K562 (cell line): ENCODE results near the gene UHRF1. TPM values are rescaled to one million over a fixed set of nuclear protein-coding genes. Genes with fewer than 3 reads are reported as not detected.

Source experiments
- CHD4 ChIP-seq: fragments of 200-600 bp; sonication (generic); IDR thresholded peaks from 3 replicates; pipeline ENCODE4 v1.6.1; 2012; ENCODE audit warnings: low read depth, mild to moderate bottlenecking, mixed read lengths, low read length, inconsistent platforms; ENCODE audit not compliant: insufficient read depth, insufficient replicate concordance, poor library complexity, severe bottlenecking
- ETS2 ChIP-seq: IDR thresholded peaks from 2 replicates; pipeline ENCODE4 v1.6.1; 2016; ENCODE audit warnings: borderline replicate concordance, missing genetic modification characterization, mild to moderate bottlenecking, moderate library complexity, missing compliant biosample characterization; ENCODE audit not compliant: poor library complexity, severe bottlenecking
- FOXJ2 ChIP-seq: fragments of 200-800 bp; sonication (Bioruptor generic); IDR thresholded peaks from 2 replicates; pipeline ENCODE4 v1.6.1; 2016; ENCODE audit warnings: missing genetic modification characterization, missing compliant biosample characterization
- JUND ChIP-seq, 2 experiments: IDR thresholded peaks; 2 replicates in 1 of 2; 3 replicates in 1 of 2; pipeline ENCODE4 v1.6.1; 2011; ENCODE audit warnings: borderline replicate concordance in 2 of 2, low read depth in 2 of 2, low read length in 2 of 2, improper control_type of control experiment in 1 of 2, missing biosample characterization in 1 of 2, missing genetic modification characterization in 1 of 2, missing genetic modification reagents in 1 of 2
- KAT8 ChIP-seq: fragments of 450-650 bp; IDR thresholded peaks from 2 replicates; pipeline ENCODE4 v1.6.1; 2016; ENCODE audit warnings: low read depth, mild to moderate bottlenecking
- KDM1A ChIP-seq, 2 experiments: fragments of 450-650 bp; IDR thresholded peaks; 2 replicates each; pipeline ENCODE4 v1.6.1; 2016; ENCODE audit warnings: mild to moderate bottlenecking in 2 of 2
- KLF6 ChIP-seq: fragments of 250-450 bp; sonication (Bioruptor Pico); IDR thresholded peaks from 2 replicates; pipeline ENCODE4 v1.4.0; 2020; ENCODE audit warnings: mild to moderate bottlenecking, moderate library complexity, borderline replicate concordance
- LEF1 ChIP-seq: fragments of 450-650 bp; IDR thresholded peaks from 2 replicates; pipeline ENCODE4 v1.6.1; 2016; ENCODE audit warnings: mild to moderate bottlenecking
- MAZ ChIP-seq, 2 experiments: fragments of 450-650 bp in 1 of 2; sonication (generic) in 1 of 2; formaldehyde crosslinking; IDR thresholded peaks in 1 of 2; conservative IDR thresholded peaks in 1 of 2; 2 replicates each; pipeline versions ENCODE4 v1.4.0 to v1.5.0; 2020; ENCODE audit warnings: mild to moderate bottlenecking in 1 of 2, missing genetic modification reagents in 1 of 2
- MTA3 ChIP-seq: fragments of 450-650 bp; formaldehyde crosslinking; IDR thresholded peaks from 2 replicates; pipeline ENCODE4 v1.6.1; 2017; ENCODE audit warnings: mild to moderate bottlenecking, borderline replicate concordance
- MYNN ChIP-seq, 2 experiments: sonication (generic); formaldehyde crosslinking in 1 of 2; IDR thresholded peaks; 2 replicates each; pipeline versions ENCODE4 v1.5.0 to v1.6.1; 2016 to 2020; ENCODE audit warnings: antibody characterized with exemption in 1 of 2, missing genetic modification reagents in 1 of 2
- NFYB ChIP-seq: IDR thresholded peaks from 2 replicates; pipeline ENCODE4 v1.6.1; 2011; ENCODE audit warnings: mild to moderate bottlenecking, moderate library complexity; ENCODE audit not compliant: insufficient read length; ENCODE audit errors: extremely low read depth
- PHF21A ChIP-seq: fragments of 450-650 bp; IDR thresholded peaks from 2 replicates; pipeline ENCODE4 v1.6.1; 2017; ENCODE audit warnings: low read depth, borderline replicate concordance
- POLR2B ChIP-seq: fragments of 450-650 bp; IDR thresholded peaks from 2 replicates; pipeline ENCODE4 v1.6.1; 2018; ENCODE audit warnings: low read depth; ENCODE audit not compliant: partially characterized antibody
- RB1 ChIP-seq: fragments of 450-650 bp; IDR thresholded peaks from 2 replicates; pipeline ENCODE4 v1.6.1; 2017; ENCODE audit warnings: low read depth, mild to moderate bottlenecking
- RFX7 ChIP-seq: fragments of 250-450 bp; sonication (Bioruptor Pico); IDR thresholded peaks from 2 replicates; pipeline ENCODE4 v1.5.1; 2021; ENCODE audit warnings: mild to moderate bottlenecking
- SP2 ChIP-seq: IDR thresholded peaks from 2 replicates; pipeline ENCODE4 v1.6.1; 2011; ENCODE audit warnings: mild to moderate bottlenecking, low read depth, low read length, moderate library complexity; ENCODE audit not compliant: poor library complexity, severe bottlenecking; ENCODE audit errors: extremely low read depth
- SREBF2 ChIP-seq: sonication (generic); formaldehyde crosslinking; IDR thresholded peaks from 2 replicates; pipeline ENCODE4 v1.4.0; 2020; ENCODE audit warnings: mild to moderate bottlenecking, missing genetic modification reagents
- TCF3 ChIP-seq: sonication (generic); formaldehyde crosslinking; IDR thresholded peaks from 2 replicates; pipeline ENCODE4 v1.4.0; 2020; ENCODE audit warnings: mild to moderate bottlenecking, missing genetic modification reagents
- ZNF174 ChIP-seq: fragments of 250-450 bp; sonication (Bioruptor Pico); IDR thresholded peaks from 2 replicates; pipeline ENCODE4 v1.4.0; 2020; ENCODE audit warnings: mild to moderate bottlenecking
- ZNF3 ChIP-seq: fragments of 250-450 bp; sonication (Bioruptor Pico); IDR thresholded peaks from 2 replicates; pipeline ENCODE4 v1.5.0; 2021; ENCODE audit warnings: mild to moderate bottlenecking, moderate library complexity
- ZNF507 ChIP-seq: conservative IDR thresholded peaks from 2 replicates; pipeline ENCODE4 v1.6.1; 2017; ENCODE audit warnings: missing genetic modification characterization, missing compliant biosample characterization
- polyA plus RNA-seq, 8 experiments: library from polyadenylated mRNA; depleted of rRNA in 4 of 8; stranded (reverse) in 5 of 8; unstranded in 3 of 8; fragments of >200 nt; fragmentation: Nextera tagmentation in 2 of 8; fragmentation: Illumina TruSeq in 1 of 8; extraction: Ambion mirVana in 2 of 8; extraction: Trizol in 1 of 8; gene quantifications; 2 replicates each; pipeline versions ENCODE4 v1.2.1 to v1.2.3, GENCODE V29; 2011 to 2014; ENCODE audit warnings: inconsistent platforms in 1 of 8, missing spikeins in 1 of 8
- total RNA-seq, 7 experiments: library from RNA; depleted of rRNA in 6 of 7; stranded (reverse); fragments of >200 nt in 6 of 7; fragmentation: Illumina TruSeq in 2 of 7; extraction: Trizol in 2 of 7; gene quantifications; 2 replicates each; pipeline versions ENCODE4 v1.2.1 to v1.2.3, GENCODE V29; 2011 to 2021; ENCODE audit warnings: low replicate concordance in 1 of 7
- TF ChIP-seq, protein P1 (sequence below), 2 experiments: fragments of 450-650 bp in 1 of 2; sonication (generic) in 1 of 2; formaldehyde crosslinking; conservative IDR thresholded peaks; 2 replicates each; pipeline versions ENCODE4 v1.4.0 to v1.8.1; 2020 to 2022; ENCODE audit warnings: mild to moderate bottlenecking in 1 of 2, missing genetic modification reagents in 1 of 2
- TF ChIP-seq, protein P2 (sequence below): fragments of 200-800 bp; sonication (Bioruptor generic); IDR thresholded peaks from 2 replicates; pipeline ENCODE4 v1.6.1; 2017; ENCODE audit warnings: missing genetic modification characterization, missing compliant biosample characterization
- TF ChIP-seq, protein P3 (sequence below): fragments of 450-650 bp; IDR thresholded peaks from 2 replicates; pipeline ENCODE4 v1.6.1; 2016

The UHRF1 gene
- total and polyA plus RNA-seq, 9 of the 15 experiments (the other 6 are each of a cell fraction or from before 2014, with no cell fraction given): 6.0 to 101 (median 30.9) TPM

- TF ChIP-seq ETS2 (tag) (no peak), NFYB (no peak), ZNF3 (peak; percentile 96), KDM1A (IDR thresholded peaks at IDR 0.05) (peak; percentile 98 to 99), TCF3 (peak; percentile 37; the same call in 1 of the 2 replicates), POLR2B (no peak), RFX7 (CRISPR knock-in tag) (no peak), SP2 (no peak), RB1 (no peak), MAZ (CRISPR knock-in tag; conservative IDR thresholded peaks at IDR 0.05 in 1 of 2, IDR thresholded peaks at IDR 0.05 in 1 of 2) (peak; percentile 72 to 94), SREBF2 (CRISPR knock-in tag) (no peak), ZNF174 (CRISPR knock-in tag) (no peak), ZNF507 (tag) (no peak), LEF1 (peak; percentile 87), JUND (IDR thresholded peaks at IDR 0.05; ENCODE audit: borderline replicate concordance, low read depth, low read length) (peak; percentile 100), JUND (tag; IDR thresholded peaks at IDR 0.05; ENCODE audit: borderline replicate concordance, low read depth, low read length) (peak; percentile 98), MYNN (IDR thresholded peaks at IDR 0.05) (no peak), MYNN (CRISPR knock-in tag; IDR thresholded peaks at IDR 0.05) (no peak), PHF21A (peak; percentile 23; the same call in 1 of the 2 replicates), MTA3 (peak; percentile 51; the same call in 1 of the 2 replicates), CHD4 (peak; percentile 92), FOXJ2 (tag) (no peak), KLF6 (CRISPR knock-in tag) (peak; percentile 64; the same call in 1 of the 2 replicates), KAT8 (no peak)
- TF ChIP-seq, protein P1, sequence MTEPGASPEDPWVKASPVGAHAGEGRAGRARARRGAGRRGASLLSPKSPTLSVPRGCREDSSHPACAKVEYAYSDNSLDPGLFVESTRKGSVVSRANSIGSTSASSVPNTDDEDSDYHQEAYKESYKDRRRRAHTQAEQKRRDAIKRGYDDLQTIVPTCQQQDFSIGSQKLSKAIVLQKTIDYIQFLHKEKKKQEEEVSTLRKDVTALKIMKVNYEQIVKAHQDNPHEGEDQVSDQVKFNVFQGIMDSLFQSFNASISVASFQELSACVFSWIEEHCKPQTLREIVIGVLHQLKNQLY (CRISPR knock-in tag; conservative IDR thresholded peaks at IDR 0.05): no peak
- TF ChIP-seq, protein P2, sequence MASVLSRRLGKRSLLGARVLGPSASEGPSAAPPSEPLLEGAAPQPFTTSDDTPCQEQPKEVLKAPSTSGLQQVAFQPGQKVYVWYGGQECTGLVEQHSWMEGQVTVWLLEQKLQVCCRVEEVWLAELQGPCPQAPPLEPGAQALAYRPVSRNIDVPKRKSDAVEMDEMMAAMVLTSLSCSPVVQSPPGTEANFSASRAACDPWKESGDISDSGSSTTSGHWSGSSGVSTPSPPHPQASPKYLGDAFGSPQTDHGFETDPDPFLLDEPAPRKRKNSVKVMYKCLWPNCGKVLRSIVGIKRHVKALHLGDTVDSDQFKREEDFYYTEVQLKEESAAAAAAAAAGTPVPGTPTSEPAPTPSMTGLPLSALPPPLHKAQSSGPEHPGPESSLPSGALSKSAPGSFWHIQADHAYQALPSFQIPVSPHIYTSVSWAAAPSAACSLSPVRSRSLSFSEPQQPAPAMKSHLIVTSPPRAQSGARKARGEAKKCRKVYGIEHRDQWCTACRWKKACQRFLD (CRISPR knock-in tag): peak; percentile 86
- TF ChIP-seq, protein P3, sequence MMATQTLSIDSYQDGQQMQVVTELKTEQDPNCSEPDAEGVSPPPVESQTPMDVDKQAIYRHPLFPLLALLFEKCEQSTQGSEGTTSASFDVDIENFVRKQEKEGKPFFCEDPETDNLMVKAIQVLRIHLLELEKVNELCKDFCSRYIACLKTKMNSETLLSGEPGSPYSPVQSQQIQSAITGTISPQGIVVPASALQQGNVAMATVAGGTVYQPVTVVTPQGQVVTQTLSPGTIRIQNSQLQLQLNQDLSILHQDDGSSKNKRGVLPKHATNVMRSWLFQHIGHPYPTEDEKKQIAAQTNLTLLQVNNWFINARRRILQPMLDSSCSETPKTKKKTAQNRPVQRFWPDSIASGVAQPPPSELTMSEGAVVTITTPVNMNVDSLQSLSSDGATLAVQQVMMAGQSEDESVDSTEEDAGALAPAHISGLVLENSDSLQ: peak; percentile 69
Observed at GRCh38 chr19:4870025-4870700, 39.1 kb upstream of the UHRF1 start (continued).
